DOHH2 (cell line): ENCODE measurements around the gene HIF3A.

Experiments used
- H3F3A ChIP-seq: fragments of 200-600 bp; sonication (generic), shearing (Covaris generic); 2 replicates; pipeline ENCODE4 v1.6.0; 2016; ENCODE audit warnings: antibody characterized with exemption, mild to moderate bottlenecking; ENCODE audit not compliant: control insufficient read depth, insufficient read depth
- H3K27ac ChIP-seq: fragments of 200-600 bp; sonication (generic); 2 replicates; pipeline ENCODE4 v1.5.1; 2014; ENCODE audit warnings: low read depth, mild to moderate bottlenecking, low read length, moderate library complexity
- H3K27me3 ChIP-seq: fragments of 200-600 bp; sonication (generic); 2 replicates; pipeline ENCODE4 v1.6.1; 2014; ENCODE audit warnings: mild to moderate bottlenecking, low read length, mixed read lengths; ENCODE audit not compliant: control insufficient read depth
- H3K36me3 ChIP-seq: fragments of 200-600 bp; sonication (generic); 2 replicates; pipeline ENCODE4 v1.6.1; 2014; ENCODE audit warnings: mild to moderate bottlenecking, low read length, moderate library complexity, mixed read lengths; ENCODE audit not compliant: control insufficient read depth
- H3K4me1 ChIP-seq: fragments of 200-600 bp; sonication (generic); 2 replicates; pipeline ENCODE4 v1.6.1; 2014; ENCODE audit warnings: mild to moderate bottlenecking, low read length, mixed read lengths; ENCODE audit not compliant: control insufficient read depth
- H3K4me2 ChIP-seq: fragments of 200-600 bp; sonication (generic); 2 replicates; pipeline ENCODE4 v1.6.0; 2014; ENCODE audit warnings: mild to moderate bottlenecking, low read length, moderate library complexity
- H3K4me3 ChIP-seq: fragments of 200-600 bp; sonication (generic); 2 replicates; pipeline ENCODE4 v1.5.1; 2014; ENCODE audit warnings: mild to moderate bottlenecking, low read length, mixed read lengths
- H3K79me2 ChIP-seq: fragments of 200-600 bp; sonication (generic); 2 replicates; pipeline ENCODE4 v1.6.1; 2014; ENCODE audit warnings: mild to moderate bottlenecking, low read length, mixed read lengths; ENCODE audit not compliant: control insufficient read depth
- H3K9me2 ChIP-seq: fragments of 200-600 bp; sonication (generic); replicated peaks from 2 replicates; pipeline ENCODE4 v1.6.1; 2014; ENCODE audit warnings: mild to moderate bottlenecking, low read length, mixed read lengths; ENCODE audit not compliant: control insufficient read depth
- H3K9me3 ChIP-seq: fragments of 200-600 bp; sonication (generic); 2 replicates; pipeline ENCODE4 v1.6.1; 2014; ENCODE audit warnings: antibody characterized with exemption, low read length, mixed read lengths; ENCODE audit not compliant: control insufficient read depth, insufficient read depth
- H4K20me1 ChIP-seq: fragments of 200-600 bp; sonication (generic); 2 replicates; pipeline ENCODE4 v1.6.0; 2014; ENCODE audit warnings: low read depth, mild to moderate bottlenecking, antibody characterized with exemption, low read length, moderate library complexity; ENCODE audit not compliant: control insufficient read depth, insufficient read depth
- EZH2phosphoT487 ChIP-seq: fragments of 200-600 bp; sonication (generic); IDR thresholded peaks from 2 replicates; pipeline ENCODE4 v1.6.1; 2017; ENCODE audit warnings: borderline replicate concordance, mild to moderate bottlenecking, antibody characterized with exemption, low read length, moderate library complexity, mixed read lengths
- TF ChIP-seq, protein P1 (sequence below): fragments of 200-600 bp; sonication (generic); IDR thresholded peaks from one replicate; pipeline ENCODE4 v1.5.1; 2014; ENCODE audit warnings: antibody characterized with exemption, mild to moderate bottlenecking, low read depth, low read length; ENCODE audit not compliant: poor library complexity, severe bottlenecking

The HIF3A gene

DNA sequence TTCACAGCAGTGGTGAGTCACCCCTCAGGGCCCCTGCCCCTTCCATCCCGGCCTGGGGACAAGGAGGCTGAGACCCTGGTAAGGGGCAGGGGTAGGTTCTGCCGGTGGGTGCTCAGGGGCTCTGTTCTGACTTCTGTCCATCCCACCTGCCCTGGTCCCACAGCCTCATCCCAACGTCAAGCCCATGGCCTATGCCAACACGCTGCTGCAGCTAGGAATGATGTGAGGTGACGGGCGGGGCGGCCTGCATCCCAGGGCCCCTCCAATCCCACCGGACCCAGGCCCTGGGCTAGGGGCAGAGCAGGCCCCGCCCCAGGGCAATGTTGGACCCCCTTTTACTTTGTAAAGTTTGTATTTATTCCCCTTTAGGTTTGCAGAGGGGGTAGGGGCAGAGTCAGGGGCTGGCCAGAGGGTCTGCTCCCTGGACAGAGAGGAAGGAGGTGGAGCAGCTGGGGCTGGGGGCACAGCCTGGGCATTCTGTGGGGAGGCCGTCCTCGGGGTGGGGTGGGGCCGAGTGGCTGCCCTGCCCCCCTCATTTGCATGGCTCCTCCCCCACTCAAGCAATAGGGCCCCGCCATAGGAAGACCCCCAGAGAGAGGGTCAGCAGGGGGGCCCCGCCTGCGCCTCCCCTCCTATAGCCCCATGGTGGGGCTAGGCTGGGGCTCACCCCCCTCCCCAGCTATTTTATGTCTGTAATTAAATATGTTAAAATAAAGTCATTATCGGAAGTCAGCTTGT, 93.4 kb downstream of the HIF3A start:
- Histone ChIP-seq H3F3A (peaks cover 14% of the 10 kb centered on the region; the same call in 1 of the 2 replicates), H3K27ac (no peak overlapping the region), H3K36me3 (peaks cover 57% of the 10 kb centered on the region), H3K9me2 (no peaks in the 10 kb centered on the region), H3K4me2 (no peak overlapping the region), H3K4me3 (no peak overlapping the region), H3K79me2 (no peaks in the 10 kb centered on the region), H3K27me3 (no peaks in the 10 kb centered on the region), H3K9me3 (no peaks in the 10 kb centered on the region), H3K4me1 (no peaks in the 10 kb centered on the region), H4K20me1 (no peaks in the 10 kb centered on the region)
- TF ChIP-seq EZH2phosphoT487 = no peak
- TF ChIP-seq, protein P1, sequence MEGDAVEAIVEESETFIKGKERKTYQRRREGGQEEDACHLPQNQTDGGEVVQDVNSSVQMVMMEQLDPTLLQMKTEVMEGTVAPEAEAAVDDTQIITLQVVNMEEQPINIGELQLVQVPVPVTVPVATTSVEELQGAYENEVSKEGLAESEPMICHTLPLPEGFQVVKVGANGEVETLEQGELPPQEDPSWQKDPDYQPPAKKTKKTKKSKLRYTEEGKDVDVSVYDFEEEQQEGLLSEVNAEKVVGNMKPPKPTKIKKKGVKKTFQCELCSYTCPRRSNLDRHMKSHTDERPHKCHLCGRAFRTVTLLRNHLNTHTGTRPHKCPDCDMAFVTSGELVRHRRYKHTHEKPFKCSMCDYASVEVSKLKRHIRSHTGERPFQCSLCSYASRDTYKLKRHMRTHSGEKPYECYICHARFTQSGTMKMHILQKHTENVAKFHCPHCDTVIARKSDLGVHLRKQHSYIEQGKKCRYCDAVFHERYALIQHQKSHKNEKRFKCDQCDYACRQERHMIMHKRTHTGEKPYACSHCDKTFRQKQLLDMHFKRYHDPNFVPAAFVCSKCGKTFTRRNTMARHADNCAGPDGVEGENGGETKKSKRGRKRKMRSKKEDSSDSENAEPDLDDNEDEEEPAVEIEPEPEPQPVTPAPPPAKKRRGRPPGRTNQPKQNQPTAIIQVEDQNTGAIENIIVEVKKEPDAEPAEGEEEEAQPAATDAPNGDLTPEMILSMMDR = no peak

DNA sequence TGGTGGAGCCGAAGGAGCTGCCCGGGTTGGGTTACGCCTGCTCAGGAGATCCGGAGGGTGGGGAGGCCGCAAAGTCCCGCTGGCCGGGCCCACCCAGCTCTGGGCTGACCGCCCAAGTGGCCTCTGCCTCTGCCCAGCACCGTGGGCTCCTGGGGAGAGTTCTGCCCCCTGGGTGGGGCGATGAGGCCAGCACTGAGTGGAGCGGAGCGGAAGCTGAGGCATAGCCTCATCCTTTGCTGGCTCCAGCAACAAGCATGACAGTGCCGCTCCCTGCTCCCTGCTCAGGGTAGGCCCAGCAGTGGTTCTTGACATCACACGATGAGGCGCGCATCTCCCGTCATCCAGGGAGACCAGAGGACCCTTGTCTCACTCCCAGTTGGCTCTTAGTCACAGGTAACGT, 94.0 kb downstream of the HIF3A start:
- H3K36me3 ChIP-seq = peaks cover 54% of the 10 kb centered on the region

DNA sequence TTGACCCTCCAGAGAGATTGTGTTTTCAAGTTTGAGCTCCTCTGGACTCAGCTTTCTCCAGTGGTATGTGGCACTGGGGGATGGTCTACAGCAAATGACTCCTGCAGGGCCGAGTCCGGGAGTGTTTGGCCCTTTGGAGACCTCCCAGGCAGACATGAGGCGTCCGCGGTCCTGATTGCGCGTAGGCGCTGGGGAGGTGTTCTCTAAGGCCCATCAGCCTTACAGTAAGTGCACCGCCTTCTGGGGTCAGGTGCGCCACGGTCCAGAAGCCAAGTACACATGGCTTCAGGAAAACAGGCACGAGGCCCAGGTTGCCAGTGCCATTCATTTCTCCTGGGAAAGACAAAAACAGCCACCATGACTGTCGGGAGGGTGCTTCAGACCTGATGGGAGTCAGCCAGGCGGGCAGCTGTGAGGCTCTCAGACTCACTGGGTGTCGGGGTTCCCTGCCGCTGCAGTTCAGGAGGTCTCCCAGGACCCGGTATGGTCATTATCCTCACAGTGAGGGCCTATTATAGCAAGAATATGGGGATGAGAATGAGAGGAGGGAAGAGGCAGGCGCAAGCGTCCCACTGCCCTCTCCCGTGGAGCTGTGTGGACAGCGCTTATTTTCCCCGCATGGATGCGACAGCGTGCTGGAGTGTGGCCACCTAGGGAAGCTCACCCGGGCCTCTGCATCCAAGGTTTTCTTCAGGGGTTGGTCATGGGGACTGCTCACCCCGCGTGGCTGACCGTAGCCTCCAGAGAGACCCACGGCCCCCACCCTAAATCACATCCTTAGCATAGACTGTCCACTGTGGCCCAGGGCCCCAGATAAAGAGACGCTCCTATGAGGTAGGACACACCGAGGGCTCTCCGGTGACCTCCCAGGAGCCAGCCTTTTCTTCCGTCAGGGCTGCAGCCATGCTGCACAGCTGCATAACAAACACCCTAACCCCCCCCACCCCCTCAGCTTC, 94.7 kb downstream of the HIF3A start:
- Histone ChIP-seq H3K27me3 (no peaks in the 10 kb centered on the region), H3K36me3 (peaks cover 51% of the 10 kb centered on the region), H3K9me2 (no peaks in the 10 kb centered on the region), H3K4me2 (no peak overlapping the region), H3K79me2 (no peaks in the 10 kb centered on the region), H3F3A (peaks cover 14% of the 10 kb centered on the region; the same call in 1 of the 2 replicates), H3K9me3 (no peaks in the 10 kb centered on the region), H3K4me1 (no peaks in the 10 kb centered on the region), H3K4me3 (no peak overlapping the region), H3K27ac (no peak overlapping the region), H4K20me1 (no peaks in the 10 kb centered on the region)
- TF ChIP-seq, protein P1 = no peak
- no peak for TF ChIP-seq EZH2phosphoT487

More for the DNA sequence above, 94.0 kb downstream of the HIF3A start:
- H3F3A ChIP-seq = peaks cover 14% of the 10 kb centered on the region; the same call in 1 of the 2 replicates
- no peaks in the 10 kb centered on the region for H3K27me3 ChIP-seq
- TF ChIP-seq, protein P1 = no peak
- TF ChIP-seq EZH2phosphoT487 = no peak
- no peaks in the 10 kb centered on the region for H3K4me1 ChIP-seq
- no peaks in the 10 kb centered on the region for H3K9me3 ChIP-seq
- no peaks in the 10 kb centered on the region for H4K20me1 ChIP-seq
- no peaks in the 10 kb centered on the region for H3K79me2 ChIP-seq
- H3K9me2 ChIP-seq = no peaks in the 10 kb centered on the region
- H3K4me2 ChIP-seq = no peak overlapping the region
- no peak overlapping the region for H3K27ac ChIP-seq
- H3K4me3 ChIP-seq = no peak overlapping the region
